ENCODE data around the gene AFG3L2.

Gene AFG3L2

GRCh38 chr18:12423393-12423792 lies 46.4 kb upstream of the AFG3L2 start:
- H3K4me1 ChIP-seq (ENCODE audit: insufficient read depth, low read length, severe bottlenecking): peaks cover 32% of the 10 kb centered on the region
- no peaks in the 10 kb centered on the region for H4K20me1 ChIP-seq (ENCODE audit: insufficient read depth, low read length)
- no peak overlapping the region for H3K4me3 ChIP-seq (ENCODE audit: low read depth, low read length, poor library complexity, severe bottlenecking)
- H3K36me3 ChIP-seq (ENCODE audit: insufficient read depth, low read length): peaks cover 34% of the 10 kb centered on the region; the same call in 1 of the 2 replicates
- H3K9me3 ChIP-seq (ENCODE audit: low read length): no peaks in the 10 kb centered on the region
- H3K9me2 ChIP-seq (ENCODE audit: low read depth, low read length): no peaks in the 10 kb centered on the region
- no peaks in the 10 kb centered on the region for H3K27me3 ChIP-seq (ENCODE audit: insufficient read depth, low read length)
- no peaks in the 10 kb centered on the region for H3K79me2 ChIP-seq (ENCODE audit: insufficient read depth, low read length)
- H3K27ac ChIP-seq (ENCODE audit: low read depth, low read length, poor library complexity, severe bottlenecking): no peak overlapping the region
- no peak overlapping the region for H2AFZ ChIP-seq (ENCODE audit: low read length)
- no peak for TF ChIP-seq CTCF (IDR thresholded peaks at IDR 0.05; ENCODE audit: low read length)
- no peak for TF ChIP-seq EZH2 (IDR thresholded peaks at IDR 0.05; ENCODE audit: borderline replicate concordance, low read length)
- H3K9ac ChIP-seq (ENCODE audit: low read length): no peak overlapping the region
- no peak overlapping the region for H3K4me2 ChIP-seq (ENCODE audit: low read length)
- 0 out of 2 replicates have a peak, but pooled peaks cover 9% of the 10 kb centered on the region for H3F3A ChIP-seq (ENCODE audit: insufficient read depth, low read length)

- Histone ChIP-seq H3K9me3 (ENCODE audit: low read length) (no peaks in the 10 kb centered on the region), H3K4me2 (ENCODE audit: low read length) (no peak overlapping the region), H3K27me3 (ENCODE audit: insufficient read depth, low read length) (no peaks in the 10 kb centered on the region), H3K36me3 (ENCODE audit: insufficient read depth, low read length) (peaks cover 30% of the 10 kb centered on the region; the same call in 1 of the 2 replicates), H3K27ac (ENCODE audit: low read depth, low read length, poor library complexity, severe bottlenecking) (peak overlapping the region; percentile 91), H3K9me2 (ENCODE audit: low read depth, low read length) (no peaks in the 10 kb centered on the region), H2AFZ (ENCODE audit: low read length) (no peak overlapping the region), H3K4me3 (ENCODE audit: low read depth, low read length, poor library complexity, severe bottlenecking) (no peak overlapping the region), H3K9ac (ENCODE audit: low read length) (no peak overlapping the region), H3F3A (ENCODE audit: insufficient read depth, low read length) (peaks cover 11% of the 10 kb centered on the region; the same call in 1 of the 2 replicates), H3K79me2 (ENCODE audit: insufficient read depth, low read length) (no peaks in the 10 kb centered on the region), H3K4me1 (ENCODE audit: insufficient read depth, low read length, severe bottlenecking) (peaks cover 37% of the 10 kb centered on the region), H4K20me1 (ENCODE audit: insufficient read depth, low read length) (no peaks in the 10 kb centered on the region)
- TF ChIP-seq EZH2 (IDR thresholded peaks at IDR 0.05; ENCODE audit: borderline replicate concordance, low read length) (no peak), CTCF (IDR thresholded peaks at IDR 0.05; ENCODE audit: low read length) (peak; percentile 99)
These were observed 45.9 kb upstream of the AFG3L2 start for GRCh38 chr18:12422936-12423335.

GRCh38 chr18:12421732-12422131 lies 44.7 kb upstream of the AFG3L2 start:
- no peak for TF ChIP-seq EZH2 (IDR thresholded peaks at IDR 0.05; ENCODE audit: borderline replicate concordance, low read length)
- TF ChIP-seq CTCF (IDR thresholded peaks at IDR 0.05; ENCODE audit: low read length): peak; percentile 49
- no peaks in the 10 kb centered on the region for H3K9me2 ChIP-seq (ENCODE audit: low read depth, low read length)
- no peaks in the 10 kb centered on the region for H3K79me2 ChIP-seq (ENCODE audit: insufficient read depth, low read length)
- peaks cover 18% of the 10 kb centered on the region; the same call in 1 of the 2 replicates for H3F3A ChIP-seq (ENCODE audit: insufficient read depth, low read length)
- H3K9me3 ChIP-seq (ENCODE audit: low read length): no peaks in the 10 kb centered on the region
- peak overlapping the region; percentile 57; the same call in 1 of the 2 replicates for H3K9ac ChIP-seq (ENCODE audit: low read length)
- no peak overlapping the region for H2AFZ ChIP-seq (ENCODE audit: low read length)
- H3K27ac ChIP-seq (ENCODE audit: low read depth, low read length, poor library complexity, severe bottlenecking): peak overlapping the region; percentile 91
- H3K27me3 ChIP-seq (ENCODE audit: insufficient read depth, low read length): no peaks in the 10 kb centered on the region
- H4K20me1 ChIP-seq (ENCODE audit: insufficient read depth, low read length): no peaks in the 10 kb centered on the region
- peaks cover 21% of the 10 kb centered on the region; the same call in 1 of the 2 replicates for H3K36me3 ChIP-seq (ENCODE audit: insufficient read depth, low read length)
- peak overlapping the region; percentile 66 for H3K4me2 ChIP-seq (ENCODE audit: low read length)
- peaks cover 42% of the 10 kb centered on the region for H3K4me1 ChIP-seq (ENCODE audit: insufficient read depth, low read length, severe bottlenecking)
- peak overlapping the region; percentile 65 for H3K4me3 ChIP-seq (ENCODE audit: low read depth, low read length, poor library complexity, severe bottlenecking)

Data from OCI-LY1 (cell line).